ENCODE data around the gene ADGRF5.

DNA sequence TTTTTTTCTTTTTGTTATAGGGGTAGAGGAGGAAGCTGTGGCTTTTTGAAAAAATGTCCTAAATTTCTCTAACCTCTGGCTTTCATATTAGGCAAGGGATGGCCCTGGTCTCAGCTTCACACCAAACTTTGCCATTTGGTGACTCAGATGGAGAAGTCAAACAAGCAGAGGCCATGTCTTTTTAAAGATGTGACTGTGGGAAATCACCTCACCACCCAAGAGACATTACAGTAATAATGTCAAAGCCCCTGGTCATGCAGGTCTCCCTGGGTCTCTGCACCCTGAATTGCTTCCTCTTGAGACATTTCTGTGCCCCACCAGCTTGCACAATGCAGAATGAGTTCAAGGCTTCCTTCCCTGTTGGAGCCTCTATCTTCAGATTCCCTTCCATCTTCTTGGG is 39.5 kb upstream of the ADGRF5 start:
- TF ChIP-seq CTCF (IDR thresholded peaks at IDR 0.05; ENCODE audit: low read depth, low read length) (no peak), EZH2phosphoT487 (IDR thresholded peaks at IDR 0.05; ENCODE audit: low read depth) (no peak)
